HepG2 (cell line): ENCODE measurements around the gene SLC11A1.

Experiments used
- ARNTL ChIP-seq: sonication (generic); formaldehyde crosslinking; IDR thresholded peaks from 2 replicates; pipeline ENCODE4 v1.4.0; 2020; ENCODE audit warnings: mild to moderate bottlenecking, missing genetic modification reagents
- CTCF ChIP-seq: sonication (generic); formaldehyde crosslinking; IDR thresholded peaks from 2 replicates; pipeline ENCODE4 v1.5.0; 2020; ENCODE audit warnings: mild to moderate bottlenecking, missing genetic modification reagents, moderate library complexity
- ESRRA ChIP-seq: sonication (generic); formaldehyde crosslinking; IDR thresholded peaks from 2 replicates; pipeline ENCODE4 v1.5.1; 2020; ENCODE audit warnings: mild to moderate bottlenecking, low read depth, missing genetic modification reagents
- MZF1 ChIP-seq: sonication (generic); formaldehyde crosslinking; IDR thresholded peaks from 2 replicates; pipeline ENCODE4 v1.8.1; 2023; ENCODE audit warnings: mild to moderate bottlenecking, missing genetic modification reagents, borderline replicate concordance
- PHF5A ChIP-seq: IDR thresholded peaks from one replicate; pipeline ENCODE4 v1.6.1; 2018; ENCODE audit warnings: low read depth, missing genetic modification reagents; ENCODE audit not compliant: unreplicated experiment
- PHF8 ChIP-seq: sonication (generic); formaldehyde crosslinking; IDR thresholded peaks from 2 replicates; pipeline ENCODE4 v1.5.0; 2020; ENCODE audit warnings: missing genetic modification reagents
- TARDBP ChIP-seq: sonication (generic); formaldehyde crosslinking; IDR thresholded peaks from 2 replicates; pipeline ENCODE4 v1.8.0; 2022; ENCODE audit warnings: mild to moderate bottlenecking, missing genetic modification reagents
- TFAP4 ChIP-seq: sonication (generic); IDR thresholded peaks from 2 replicates; pipeline ENCODE4 v1.6.1; 2016; ENCODE audit warnings: low read depth, borderline replicate concordance
- ZBTB4 ChIP-seq: sonication (generic); formaldehyde crosslinking; IDR thresholded peaks from 2 replicates; pipeline ENCODE4 v1.4.0; 2020; ENCODE audit warnings: missing genetic modification reagents, mild to moderate bottlenecking, borderline replicate concordance
- ZKSCAN1 ChIP-seq: fragments of 150-350 bp; IDR thresholded peaks from 2 replicates; pipeline ENCODE4 v1.6.1; 2014; ENCODE audit warnings: low read length
- ZNF263 ChIP-seq: sonication (generic); formaldehyde crosslinking; IDR thresholded peaks from 2 replicates; pipeline ENCODE4 v1.4.0; 2020; ENCODE audit warnings: missing genetic modification reagents
- ZNF382 ChIP-seq: sonication (generic); formaldehyde crosslinking; IDR thresholded peaks from 2 replicates; pipeline ENCODE4 v1.5.0; 2020; ENCODE audit warnings: missing genetic modification reagents, mild to moderate bottlenecking, borderline replicate concordance
- ZNF549 ChIP-seq: sonication (generic); formaldehyde crosslinking; IDR thresholded peaks from 2 replicates; pipeline ENCODE4 v1.5.0; 2020; ENCODE audit warnings: missing genetic modification reagents

- no peak for TF ChIP-seq TARDBP (CRISPR knock-in tag)
- no peak for TF ChIP-seq ZNF549 (CRISPR knock-in tag)
- TF ChIP-seq TFAP4 = no peak
- no peak for TF ChIP-seq PHF5A (CRISPR knock-in tag)
- TF ChIP-seq PHF8 = no peak
- no peak for TF ChIP-seq ZKSCAN1
- TF ChIP-seq ARNTL = no peak
- TF ChIP-seq MZF1 (CRISPR knock-in tag) = no peak
- no peak for TF ChIP-seq ZNF263 (CRISPR knock-in tag)
- no peak for TF ChIP-seq ZBTB4
- no peak for TF ChIP-seq ESRRA (CRISPR knock-in tag)
- TF ChIP-seq ZNF382 = no peak
- no peak for TF ChIP-seq CTCF (CRISPR knock-in tag)
These were observed 1.9 kb downstream of the SLC11A1 start for GRCh38 chr2:218383892-218384519.
